SK-N-SH (cell line): ENCODE results near the gene EGF. TPM values are rescaled to one million over a fixed set of nuclear protein-coding genes. Genes with fewer than 3 reads are reported as not detected.
A peak's percentile ranks its signal among the peaks of the same experiment; 100 is the strongest.

Source experiments
- CTCF ChIA-PET: fragments of 300-600, 350-600 bp; formaldehyde crosslinking; extraction: SDS; loops from one replicate; lab custom pipeline; 2021; lab: Yijun Ruan, JAX
- POLR2A ChIA-PET: fragments of 350-600 bp; sonication (Branson Sonifier 250); formaldehyde crosslinking; extraction: SDS; loops from one replicate; lab custom pipeline; 2020; ENCODE audit warnings: antibody characterized with exemption, inconsistent platforms; lab: Yijun Ruan, JAX
- DNase-seq: peaks from one replicate; pipeline ENCODE4 v3.0.0; 2012
- H2AFZ ChIP-seq: fragments of 200-600 bp; sonication (generic); 2 replicates; pipeline ENCODE4 v1.8.1; 2016; ENCODE audit warnings: antibody characterized with exemption, mild to moderate bottlenecking, low read depth
- H3F3A ChIP-seq: fragments of 200-600 bp; sonication (generic); replicated peaks from 2 replicates; pipeline ENCODE3; 2016; ENCODE audit warnings: antibody characterized with exemption, mild to moderate bottlenecking; ENCODE audit not compliant: insufficient read depth
- H3K27ac ChIP-seq, 2 experiments: fragments of 200-500 bp in 1 of 2; fragments of 200-600 bp in 1 of 2; sonication (Bioruptor generic) in 1 of 2; sonication (generic), shearing (Covaris generic) in 1 of 2; 2 replicates each; pipeline versions ENCODE4 v1.5.1 to v1.6.1; 2014 to 2016; ENCODE audit warnings: low read depth in 2 of 2, inconsistent platforms in 1 of 2, low read length in 1 of 2, mild to moderate bottlenecking in 1 of 2, mixed read lengths in 1 of 2
- H3K27me3 ChIP-seq: fragments of 200-600 bp; sonication (generic), shearing (Covaris generic); 2 replicates; pipeline ENCODE4 v1.6.1; 2016; ENCODE audit warnings: mixed run types; ENCODE audit not compliant: insufficient read depth
- H3K36me3 ChIP-seq, 2 experiments: fragments of 200-500 bp in 1 of 2; fragments of 200-600 bp in 1 of 2; sonication (Bioruptor generic) in 1 of 2; sonication (generic) in 1 of 2; replicated peaks in 1 of 2; 2 replicates each; pipeline versions ENCODE3 to v1.5.1; 2014 to 2016; ENCODE audit warnings: low read length in 1 of 2, mild to moderate bottlenecking in 1 of 2; ENCODE audit not compliant: insufficient read depth in 2 of 2, control insufficient read depth in 1 of 2
- H3K4me1 ChIP-seq, 2 experiments: fragments of 200-500 bp in 1 of 2; fragments of 200-600 bp in 1 of 2; sonication (Bioruptor generic) in 1 of 2; sonication (generic), shearing (Covaris generic) in 1 of 2; 2 replicates each; pipeline versions ENCODE4 v1.5.1 to v1.6.1; 2014 to 2016; ENCODE audit warnings: low read depth in 1 of 2, low read length in 1 of 2, mixed run types in 1 of 2; ENCODE audit not compliant: insufficient read depth in 2 of 2, control insufficient read depth in 1 of 2
- H3K4me2 ChIP-seq: fragments of 200-600 bp; sonication (generic), shearing (Covaris generic); 2 replicates; pipeline ENCODE4 v1.6.1; 2017; ENCODE audit warnings: mixed run types
- H3K4me3 ChIP-seq, 2 experiments: fragments of 200-500 bp in 1 of 2; fragments of 200-600 bp in 1 of 2; sonication (Bioruptor generic) in 1 of 2; sonication (generic), shearing (Covaris generic) in 1 of 2; 2 replicates each; pipeline versions ENCODE4 v1.5.1 to v1.8.1; 2014 to 2016; ENCODE audit warnings: low read depth in 2 of 2, inconsistent platforms in 1 of 2, low read length in 1 of 2, mild to moderate bottlenecking in 1 of 2, mixed read lengths in 1 of 2, moderate library complexity in 1 of 2
- H3K79me2 ChIP-seq: fragments of 200-600 bp; sonication (generic); 2 replicates; pipeline ENCODE4 v1.8.1; 2017; ENCODE audit warnings: mild to moderate bottlenecking; ENCODE audit not compliant: insufficient read depth
- H3K9ac ChIP-seq: fragments of 200-600 bp; sonication (generic); 2 replicates; pipeline ENCODE4 v1.6.1; 2017; ENCODE audit warnings: mixed run types
- H3K9me2 ChIP-seq: fragments of 200-600 bp; sonication (generic); 2 replicates; pipeline ENCODE4 v1.6.1; 2017; ENCODE audit warnings: mixed run types
- H3K9me3 ChIP-seq: fragments of 200-600 bp; sonication (generic); 2 replicates; pipeline ENCODE4 v1.6.1; 2017; ENCODE audit warnings: mixed run types, mild to moderate bottlenecking, moderate library complexity
- H4K20me1 ChIP-seq: fragments of 200-600 bp; sonication (generic); 2 replicates; pipeline ENCODE4 v1.6.1; 2017; ENCODE audit warnings: mild to moderate bottlenecking, mixed run types; ENCODE audit not compliant: insufficient read depth
- EP300 ChIP-seq, 2 experiments: IDR thresholded peaks; 2 replicates each; pipeline versions ENCODE4 v1.4.0 to v1.6.1; 2012; ENCODE audit warnings: borderline replicate concordance in 1 of 2, low read depth in 1 of 2, low read length in 1 of 2
- FOXM1 ChIP-seq: IDR thresholded peaks from 2 replicates; pipeline ENCODE4 v1.4.0; 2012; ENCODE audit warnings: low read depth, mild to moderate bottlenecking
- JUND ChIP-seq: IDR thresholded peaks from 2 replicates; pipeline ENCODE4 v1.4.0; 2012
- NFIC ChIP-seq: IDR thresholded peaks from 2 replicates; pipeline ENCODE4 v1.4.0; 2012; ENCODE audit warnings: borderline replicate concordance
- RAD21 ChIP-seq: IDR thresholded peaks from 2 replicates; pipeline ENCODE4 v1.6.1; 2012; ENCODE audit warnings: mild to moderate bottlenecking, low read length
- TAF1 ChIP-seq: IDR thresholded peaks from 2 replicates; pipeline ENCODE4 v1.6.1; 2012; ENCODE audit warnings: low read depth, mild to moderate bottlenecking, low read length, moderate library complexity, borderline replicate concordance
- USF2 ChIP-seq: fragments of 150-350 bp; IDR thresholded peaks from 2 replicates; pipeline ENCODE4 v1.6.1; 2017; ENCODE audit warnings: antibody characterized with exemption, low read length, low read depth, borderline replicate concordance
- WGBS: methylation state at CpG from one replicate; pipeline ENCODE4 v1.1.6; 2017; ENCODE audit warnings: low lambda C conversion rate; 5-methylcytosine and 5-hydroxymethylcytosine counted together
- polyA plus RNA-seq, 3 experiments: library from polyadenylated mRNA; depleted of rRNA; stranded (reverse); fragments of >200 nt; gene quantifications; 2 replicates each; pipeline ENCODE4 v1.2.3, GENCODE V29; 2012
- TF ChIP-seq, protein P1 (sequence below): IDR thresholded peaks from 2 replicates; pipeline ENCODE4 v1.4.0; 2012; ENCODE audit warnings: low read depth, borderline replicate concordance

Gene EGF
- polyA plus RNA-seq, 1 of the 3 experiments (the other 2 are of a cell fraction): 0.89 TPM

DNA sequence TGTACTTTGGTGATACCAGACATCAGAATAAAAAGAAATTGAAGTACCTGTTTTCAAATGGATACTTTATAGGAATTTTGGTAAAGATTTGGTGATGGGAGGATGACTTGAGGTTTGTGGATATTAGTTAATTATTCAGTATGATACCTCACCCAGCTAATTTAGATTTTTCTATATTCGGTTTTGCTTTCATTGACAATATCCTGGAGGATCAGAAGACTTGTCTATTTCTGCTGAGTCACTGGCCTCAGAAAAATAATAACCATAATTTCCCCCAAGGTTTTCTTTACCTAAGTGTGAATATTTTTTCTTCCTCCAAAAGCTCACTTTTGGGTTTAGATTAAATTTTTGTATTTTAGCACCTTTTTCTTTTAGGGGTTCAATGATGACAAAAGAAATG lies 100.2 kb downstream of the EGF start:
- Histone ChIP-seq H4K20me1 (no peaks in the 10 kb centered on the region), H3K27me3 (no peaks in the 10 kb centered on the region), H3K9ac (no peak overlapping the region), H3F3A (no peaks in the 10 kb centered on the region), H3K9me2 (no peaks in the 10 kb centered on the region), H3K4me1 (no peaks in the 10 kb centered on the region), H3K79me2 (no peaks in the 10 kb centered on the region), H3K36me3 (no peaks in the 10 kb centered on the region), H3K4me3 (no peak overlapping the region), H3K27ac (no peak overlapping the region), H3K9me3 (no peaks in the 10 kb centered on the region), H3K4me2 (no peak overlapping the region), H2AFZ (0 out of 2 replicates have a peak overlapping the region, but pooled peaks have one; percentile 30)
- POLR2A ChIA-PET: no interaction called here
- whole genome bisulfite sequencing: 64% methylated on average over 1 of the region's 1 CpG
- no peak for DNase-seq
- CTCF ChIA-PET: interaction anchor here (0.6 to 2.0 kb wide), 7 partner anchors 14 to 504 kb away, joined by 3 to 18 read pairs (median 4); no protein-coding TSS in a partner anchor
- TF ChIP-seq FOXM1: no peak
- no peak for TF ChIP-seq EP300 (IDR thresholded peaks at IDR 0.05; ENCODE audit: borderline replicate concordance in 1 of 2, low read depth in 1 of 2, low read length in 1 of 2)
- no peak for TF ChIP-seq TAF1
- no peak for TF ChIP-seq USF2
- TF ChIP-seq, protein P1, sequence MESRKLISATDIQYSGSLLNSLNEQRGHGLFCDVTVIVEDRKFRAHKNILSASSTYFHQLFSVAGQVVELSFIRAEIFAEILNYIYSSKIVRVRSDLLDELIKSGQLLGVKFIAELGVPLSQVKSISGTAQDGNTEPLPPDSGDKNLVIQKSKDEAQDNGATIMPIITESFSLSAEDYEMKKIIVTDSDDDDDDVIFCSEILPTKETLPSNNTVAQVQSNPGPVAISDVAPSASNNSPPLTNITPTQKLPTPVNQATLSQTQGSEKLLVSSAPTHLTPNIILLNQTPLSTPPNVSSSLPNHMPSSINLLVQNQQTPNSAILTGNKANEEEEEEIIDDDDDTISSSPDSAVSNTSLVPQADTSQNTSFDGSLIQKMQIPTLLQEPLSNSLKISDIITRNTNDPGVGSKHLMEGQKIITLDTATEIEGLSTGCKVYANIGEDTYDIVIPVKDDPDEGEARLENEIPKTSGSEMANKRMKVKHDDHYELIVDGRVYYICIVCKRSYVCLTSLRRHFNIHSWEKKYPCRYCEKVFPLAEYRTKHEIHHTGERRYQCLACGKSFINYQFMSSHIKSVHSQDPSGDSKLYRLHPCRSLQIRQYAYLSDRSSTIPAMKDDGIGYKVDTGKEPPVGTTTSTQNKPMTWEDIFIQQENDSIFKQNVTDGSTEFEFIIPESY: no peak
- no peak for TF ChIP-seq JUND

- Histone ChIP-seq H3K79me2 (no peaks in the 10 kb centered on the region), H3K4me2 (no peak overlapping the region), H3K27ac (no peak overlapping the region), H4K20me1 (no peaks in the 10 kb centered on the region)
- POLR2A ChIA-PET: no interaction called here
- TF ChIP-seq RAD21 (no peak), FOXM1 (no peak), NFIC (no peak)
- TF ChIP-seq, protein P1: no peak
- TF ChIP-seq, all 33 proteins: peak for 0
- no peaks in the 10 kb centered on the region for H3K9me3 ChIP-seq
- H3K4me3 ChIP-seq: no peak overlapping the region
- H3F3A ChIP-seq: no peaks in the 10 kb centered on the region
- H3K36me3 ChIP-seq: no peaks in the 10 kb centered on the region
- no peaks in the 10 kb centered on the region for H3K9me2 ChIP-seq
- CTCF ChIA-PET: interaction anchor here (0.8 to 2.0 kb wide), 5 partner anchors 8 to 503 kb away, joined by 3 to 18 read pairs (median 6); no protein-coding TSS in a partner anchor
- whole genome bisulfite sequencing: 81% methylated on average over 6 of the region's 6 CpGs
- no peak overlapping the region for H3K9ac ChIP-seq
- H2AFZ ChIP-seq: no peak overlapping the region
- H3K4me1 ChIP-seq: no peaks in the 10 kb centered on the region
- DNase-seq: no peak
- no peaks in the 10 kb centered on the region for H3K27me3 ChIP-seq
Measured at GRCh38 chr4:110014233-110014632, 101.5 kb downstream of the EGF start.
